IMR-90 (cell line): Measurements from ENCODE around the gene FOSB. TPM values are rescaled to one million over a fixed set of nuclear protein-coding genes. Genes with fewer than 3 reads are reported as not detected.

Experiments used
- ATAC-seq: fragments of 200-7000 bp; cut with Tn5 transposase; 2 replicates; pipeline ENCODE4 v1.9.1; 2020; ENCODE audit warnings: low read depth, mild to moderate bottlenecking, moderate library complexity
- BruUV-seq: library from RNA; stranded (reverse); fragments of 400-500 nt; replicated peaks from 2 replicates; lab custom pipeline; 2021; lab: Mats Ljungman, UMichigan
- CTCF ChIA-PET: fragments of 300-600 bp; formaldehyde crosslinking; extraction: SDS; loops from one replicate; lab custom pipeline; 2021; ENCODE audit warnings: antibody characterized with exemption; lab: Yijun Ruan, JAX
- POLR2A ChIA-PET: fragments of 300-600 bp; sonication (Branson Sonifier 250); formaldehyde crosslinking; loops from one replicate; lab custom pipeline; 2022; ENCODE audit warnings: antibody characterized with exemption; ENCODE audit not compliant: unreplicated experiment; lab: Charles Lee
- DNase-seq: peaks from one replicate; pipeline ENCODE4 v3.0.0; 2013
- H2AFZ ChIP-seq: replicated peaks from 2 replicates; pipeline ENCODE3; 2013; ENCODE audit warnings: low read length, mild to moderate bottlenecking; ENCODE audit not compliant: poor library complexity
- H2AK5ac ChIP-seq: 2 replicates; pipeline ENCODE4 v1.6.1; 2013; ENCODE audit warnings: low read depth, low read length, inconsistent platforms
- H2AK9ac ChIP-seq: replicated peaks from 2 replicates; pipeline ENCODE3; 2013; ENCODE audit warnings: mild to moderate bottlenecking, low read depth, low read length, moderate library complexity; ENCODE audit not compliant: poor library complexity
- H2BK120ac ChIP-seq: 2 replicates; pipeline ENCODE4 v1.6.1; 2013; ENCODE audit warnings: low read depth, low read length, inconsistent platforms
- H2BK15ac ChIP-seq: 3 replicates; pipeline ENCODE4 v1.6.1; 2013; ENCODE audit warnings: low read depth, low read length, inconsistent platforms
- H2BK20ac ChIP-seq: 2 replicates; pipeline ENCODE4 v1.6.1; 2013; ENCODE audit warnings: low read depth, mild to moderate bottlenecking, inconsistent platforms, low read length, moderate library complexity
- H2BK5ac ChIP-seq: 2 replicates; pipeline ENCODE4 v1.6.1; 2013; ENCODE audit warnings: mild to moderate bottlenecking, low read depth, low read length, inconsistent platforms; ENCODE audit not compliant: poor library complexity, severe bottlenecking
- H3K14ac ChIP-seq: replicated peaks from 2 replicates; pipeline ENCODE4 v1.6.1; 2013; ENCODE audit warnings: low read depth, low read length, inconsistent platforms
- H3K18ac ChIP-seq: 2 replicates; pipeline ENCODE4 v1.6.1; 2013; ENCODE audit warnings: low read depth, low read length, control low read depth
- H3K23ac ChIP-seq: 2 replicates; pipeline ENCODE4 v1.6.1; 2013; ENCODE audit warnings: low read depth, low read length, inconsistent platforms
- H3K27ac ChIP-seq: 2 replicates; pipeline ENCODE4 v1.5.1; 2013; ENCODE audit warnings: mild to moderate bottlenecking, control low read depth, low read length; ENCODE audit not compliant: insufficient read depth
- H3K27me3 ChIP-seq: 2 replicates; pipeline ENCODE4 v1.6.1; 2013; ENCODE audit warnings: low read length; ENCODE audit not compliant: control insufficient read depth, insufficient read depth
- H3K36me3 ChIP-seq: 2 replicates; pipeline ENCODE4 v1.6.1; 2013; ENCODE audit warnings: low read length, mixed read lengths; ENCODE audit not compliant: control insufficient read depth, insufficient read depth
- H3K4ac ChIP-seq: 2 replicates; pipeline ENCODE4 v1.6.1; 2013; ENCODE audit warnings: low read depth, low read length, inconsistent platforms
- H3K4me1 ChIP-seq: 2 replicates; pipeline ENCODE4 v1.6.1; 2013; ENCODE audit warnings: low read length, mixed read lengths; ENCODE audit not compliant: control insufficient read depth, insufficient read depth
- H3K4me2 ChIP-seq: 2 replicates; pipeline ENCODE4 v1.6.1; 2013; ENCODE audit warnings: low read depth, mild to moderate bottlenecking, control low read depth, low read length, moderate library complexity
- H3K4me3 ChIP-seq: 2 replicates; pipeline ENCODE4 v1.5.1; 2013; ENCODE audit warnings: low read depth, mild to moderate bottlenecking, control low read depth, low read length, moderate library complexity; ENCODE audit not compliant: insufficient read depth
- H3K56ac ChIP-seq: 2 replicates; pipeline ENCODE4 v1.6.1; 2013; ENCODE audit warnings: low read length, inconsistent platforms; ENCODE audit not compliant: insufficient read depth; ENCODE audit errors: extremely low read depth
- H3K79me1 ChIP-seq, 2 experiments: 2 replicates each; pipeline ENCODE4 v1.6.1; 2013; ENCODE audit warnings: low read length in 2 of 2, inconsistent platforms in 1 of 2, low read depth in 1 of 2
- H3K9ac ChIP-seq: 2 replicates; pipeline ENCODE4 v1.6.1; 2013; ENCODE audit warnings: low read depth, low read length, control low read depth
- H3K9me1 ChIP-seq: 2 replicates; pipeline ENCODE4 v1.6.1; 2013; ENCODE audit warnings: low read length, inconsistent platforms; ENCODE audit not compliant: insufficient read depth
- H3K9me3 ChIP-seq: 2 replicates; pipeline ENCODE4 v1.6.1; 2013; ENCODE audit warnings: low read length; ENCODE audit not compliant: control insufficient read depth, insufficient read depth
- H4K20me1 ChIP-seq: 2 replicates; pipeline ENCODE4 v1.6.1; 2013; ENCODE audit warnings: low read length, inconsistent platforms; ENCODE audit not compliant: insufficient read depth
- H4K5ac ChIP-seq: 2 replicates; pipeline ENCODE4 v1.6.1; 2013; ENCODE audit warnings: mild to moderate bottlenecking, low read depth, low read length, control low read depth
- H4K8ac ChIP-seq, 2 experiments: 2 replicates each; pipeline ENCODE4 v1.6.1; 2013; ENCODE audit warnings: low read depth in 2 of 2, low read length in 2 of 2, control low read depth in 1 of 2, inconsistent platforms in 1 of 2
- H4K91ac ChIP-seq: 2 replicates; pipeline ENCODE4 v1.6.1; 2013; ENCODE audit warnings: low read depth, low read length, inconsistent platforms; ENCODE audit not compliant: insufficient read depth
- CHD1 ChIP-seq: IDR thresholded peaks from 2 replicates; pipeline ENCODE4 v1.6.1; 2012; ENCODE audit warnings: low read depth, low read length, improper control_type of control experiment
- FOS ChIP-seq: fragments of 150-350 bp; IDR thresholded peaks from 2 replicates; pipeline ENCODE4 v1.6.1; 2016; ENCODE audit warnings: low read depth, low read length
- MAFK ChIP-seq: IDR thresholded peaks from 2 replicates; pipeline ENCODE4 v1.6.1; 2012; ENCODE audit warnings: low read depth, low read length, improper control_type of control experiment
- MAZ ChIP-seq: IDR thresholded peaks from 2 replicates; pipeline ENCODE4 v1.6.1; 2012; ENCODE audit warnings: low read depth, mild to moderate bottlenecking, low read length, improper control_type of control experiment, moderate library complexity, borderline replicate concordance
- RAD21 ChIP-seq: IDR thresholded peaks from 2 replicates; pipeline ENCODE4 v1.6.1; 2012; ENCODE audit warnings: low read length, improper control_type of control experiment
- RFX5 ChIP-seq: IDR thresholded peaks from 2 replicates; pipeline ENCODE4 v1.8.0; 2012; ENCODE audit warnings: low read depth, mild to moderate bottlenecking, low read length, moderate library complexity
- SMC3 ChIP-seq: fragments of 150-350 bp; IDR thresholded peaks from 2 replicates; pipeline ENCODE4 v1.6.1; 2016; ENCODE audit warnings: low read depth, mild to moderate bottlenecking, antibody characterized with exemption, low read length, moderate library complexity
- WGBS, 2 experiments: methylation state at CpG; one replicate each; pipeline versions ENCODE4 v1.1.5 to v1.1.7; 2013; ENCODE audit warnings: missing lambda C conversion rate in 2 of 2; ENCODE audit not compliant: insufficient read length in 1 of 2; ENCODE audit errors: extremely low coverage in 2 of 2; 5-methylcytosine and 5-hydroxymethylcytosine counted together
- dilution Hi-C: fragments of 300-500 bp; cut with HindIII; formaldehyde crosslinking; loops from one replicate; pipeline ENCODE4 v1.14.3; 2018; ENCODE audit warnings: low sequenced_read_pairs; ENCODE audit not compliant: unreplicated experiment
- in situ Hi-C: fragments of 300-500 bp; cut with MboI; formaldehyde crosslinking; loops from 3 replicates; pipeline ENCODE4 v1.14.3; 2019; ENCODE audit warnings: low sequenced_read_pairs, inconsistent platforms, mixed read lengths
- intact Hi-C: fragments of 100-400 bp; cut with micrococcal nuclease; formaldehyde crosslinking; loops from 2 replicates; pipeline ENCODE4 v1.10.0; 2022
- polyA plus RNA-seq, 3 experiments: library from polyadenylated mRNA; depleted of rRNA; stranded (reverse); fragments of >200 nt; gene quantifications; 2 replicates each; pipeline ENCODE4 v1.2.3, GENCODE V29; 2012; ENCODE audit warnings: low replicate concordance in 1 of 3
- total RNA-seq: library from RNA; depleted of rRNA; stranded (reverse); fragments of >200 nt; gene quantifications from 2 replicates; pipeline ENCODE4 v1.2.3, GENCODE V29; 2012
- TF ChIP-seq, protein P1 (sequence below): conservative IDR thresholded peaks from 2 replicates; pipeline ENCODE4 v1.5.1; 2012; ENCODE audit warnings: mild to moderate bottlenecking, low read depth, low read length, improper control_type of control experiment

The FOSB gene
- total and polyA plus RNA-seq, 2 of the 4 experiments (the other 2 are of a cell fraction) = 11.1 to 15.6 TPM

DNA sequence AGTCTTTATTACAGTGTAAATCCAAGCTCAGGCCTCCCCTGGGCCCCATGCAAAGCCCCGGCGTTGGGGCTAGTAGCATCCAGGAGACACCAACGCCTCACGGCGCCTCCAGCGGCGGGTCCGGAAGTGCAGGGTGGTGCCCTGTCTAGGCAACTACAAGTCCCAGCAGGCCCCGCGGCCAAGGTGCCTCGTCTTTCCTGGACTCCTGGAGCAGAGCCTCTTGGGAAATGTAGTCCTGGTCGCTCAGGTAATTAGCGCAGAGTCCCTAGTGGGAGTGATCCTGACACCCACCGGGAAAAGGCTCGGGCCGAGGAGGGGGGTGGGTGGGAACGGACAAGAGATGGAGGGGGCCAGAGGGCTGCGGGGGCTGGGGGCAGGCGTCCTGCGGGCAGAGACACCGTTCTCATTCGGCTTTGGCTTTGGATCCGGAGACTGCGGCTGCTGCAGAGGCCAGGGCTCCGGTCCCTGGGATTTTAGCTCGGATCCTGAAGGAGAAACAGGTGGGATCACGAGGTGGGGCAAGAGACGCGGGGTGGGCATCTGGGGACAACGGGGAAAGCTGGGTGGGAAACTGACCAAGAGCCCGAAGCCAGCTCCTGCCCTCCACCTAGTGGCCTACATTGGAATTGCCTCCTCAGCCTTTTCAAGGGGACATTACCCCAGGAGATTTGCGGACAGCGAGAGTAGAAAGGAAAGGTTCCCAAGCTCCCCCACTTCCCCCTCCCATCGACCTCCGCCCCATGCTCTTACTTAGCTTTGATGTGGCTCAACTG is 17.7 kb downstream of the FOSB start:
- peak; percentile 100 for ATAC-seq
- intact Hi-C loops = loop anchor here (1.0 kb wide), 1 partner anchor 46 kb away; no protein-coding TSS in a partner anchor
- H3K18ac ChIP-seq = no peak overlapping the region
- H2AFZ ChIP-seq = peak overlapping the region; percentile 94
- no peaks in the 10 kb centered on the region for H3K27me3 ChIP-seq
- peak overlapping the region; percentile 56; the same call in 1 of the 2 replicates for H3K4ac ChIP-seq
- H3K4me3 ChIP-seq = peak overlapping the region; percentile 57
- H3K79me1 ChIP-seq = no peaks in the 10 kb centered on the region; a peak in 1 of 4 replicates
- POLR2A ChIA-PET = no interaction called here
- H3K23ac ChIP-seq = no peak overlapping the region
- peak overlapping the region; percentile 52 for H3K9ac ChIP-seq
- WGBS, 2 experiments = 11% methylated on average over 11 of the region's 35 CpGs; no CpG with 5 or more reads in 1 of the 2 experiments
- H4K91ac ChIP-seq = 0 out of 2 replicates have a peak overlapping the region, but pooled peaks have one; percentile 21
- H3K36me3 ChIP-seq = no peaks in the 10 kb centered on the region
- peaks cover 6% of the 10 kb centered on the region; the same call in 1 of the 2 replicates for H3K9me1 ChIP-seq
- CTCF ChIA-PET = interaction anchor here (0.6 to 2.3 kb wide), 10 partner anchors 10 to 157 kb away, joined by 3 to 21 read pairs (median 6); partner anchors contain the start of genes FOSB, PPM1N and RTN2
- dilution Hi-C loops = no loop called here
- peak overlapping the region; percentile 51; the same call in 1 of the 2 replicates for H2BK20ac ChIP-seq
- H2AK9ac ChIP-seq = peak overlapping the region; percentile 78
- in situ Hi-C loops = no loop called here
- no peak overlapping the region for H3K56ac ChIP-seq
- no peak overlapping the region for H2BK15ac ChIP-seq
- no TSS peak for BruUV-seq
- no peaks in the 10 kb centered on the region for H3K9me3 ChIP-seq
- no peaks in the 10 kb centered on the region for H3K4me1 ChIP-seq
- peak; percentile 69 for TF ChIP-seq RAD21
- TF ChIP-seq CHD1 = 0 out of 2 replicates have a peak, but pooled peaks have one; percentile 4
- TF ChIP-seq RFX5 = no peak
- no peak for TF ChIP-seq FOS
- peak; percentile 22; the same call in 1 of the 2 replicates for TF ChIP-seq MAZ
- TF ChIP-seq SMC3 = peak; percentile 52; the same call in 1 of the 2 replicates
- TF ChIP-seq, protein P1, sequence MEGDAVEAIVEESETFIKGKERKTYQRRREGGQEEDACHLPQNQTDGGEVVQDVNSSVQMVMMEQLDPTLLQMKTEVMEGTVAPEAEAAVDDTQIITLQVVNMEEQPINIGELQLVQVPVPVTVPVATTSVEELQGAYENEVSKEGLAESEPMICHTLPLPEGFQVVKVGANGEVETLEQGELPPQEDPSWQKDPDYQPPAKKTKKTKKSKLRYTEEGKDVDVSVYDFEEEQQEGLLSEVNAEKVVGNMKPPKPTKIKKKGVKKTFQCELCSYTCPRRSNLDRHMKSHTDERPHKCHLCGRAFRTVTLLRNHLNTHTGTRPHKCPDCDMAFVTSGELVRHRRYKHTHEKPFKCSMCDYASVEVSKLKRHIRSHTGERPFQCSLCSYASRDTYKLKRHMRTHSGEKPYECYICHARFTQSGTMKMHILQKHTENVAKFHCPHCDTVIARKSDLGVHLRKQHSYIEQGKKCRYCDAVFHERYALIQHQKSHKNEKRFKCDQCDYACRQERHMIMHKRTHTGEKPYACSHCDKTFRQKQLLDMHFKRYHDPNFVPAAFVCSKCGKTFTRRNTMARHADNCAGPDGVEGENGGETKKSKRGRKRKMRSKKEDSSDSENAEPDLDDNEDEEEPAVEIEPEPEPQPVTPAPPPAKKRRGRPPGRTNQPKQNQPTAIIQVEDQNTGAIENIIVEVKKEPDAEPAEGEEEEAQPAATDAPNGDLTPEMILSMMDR = peak; percentile 83
- TF ChIP-seq MAFK = peak; percentile 82
- peak overlapping the region; percentile 47; the same call in 1 of the 2 replicates for H3K27ac ChIP-seq
- H4K20me1 ChIP-seq = no peaks in the 10 kb centered on the region
- H2BK120ac ChIP-seq = no peak overlapping the region; the same call in 1 of the 2 replicates
- DNase-seq = peak; percentile 90
- peak overlapping the region; percentile 67; the same call in 1 of the 2 replicates for H2AK5ac ChIP-seq
- H3K4me2 ChIP-seq = peak overlapping the region; percentile 73
- peak overlapping the region in 1 of 2 experiments; percentile 87; a peak in 2 of 4 replicates for H4K8ac ChIP-seq
- H3K14ac ChIP-seq = peak overlapping the region; percentile 64; the same call in 1 of the 2 replicates
- H4K5ac ChIP-seq = no peak overlapping the region
- peak overlapping the region; percentile 44 for H2BK5ac ChIP-seq
